ENCODE measurements around the gene HPX.
"Not testable (repeated sequence)": the region's sequence is repeated elsewhere in the genome, so short reads cannot be mapped to it uniquely, and the experiment has no call there.

Gene HPX

GRCh38 chr11:6413791-6414201 lies 27.0 kb downstream of the HPX start:
- no peak for DNase-seq

- no peak for DNase-seq
Observed at GRCh38 chr11:6411594-6412031, 29.2 kb downstream of the HPX start.

- DNase-seq, result no peak
Observed at GRCh38 chr11:6410695-6411430, 29.9 kb downstream of the HPX start.

DNA sequence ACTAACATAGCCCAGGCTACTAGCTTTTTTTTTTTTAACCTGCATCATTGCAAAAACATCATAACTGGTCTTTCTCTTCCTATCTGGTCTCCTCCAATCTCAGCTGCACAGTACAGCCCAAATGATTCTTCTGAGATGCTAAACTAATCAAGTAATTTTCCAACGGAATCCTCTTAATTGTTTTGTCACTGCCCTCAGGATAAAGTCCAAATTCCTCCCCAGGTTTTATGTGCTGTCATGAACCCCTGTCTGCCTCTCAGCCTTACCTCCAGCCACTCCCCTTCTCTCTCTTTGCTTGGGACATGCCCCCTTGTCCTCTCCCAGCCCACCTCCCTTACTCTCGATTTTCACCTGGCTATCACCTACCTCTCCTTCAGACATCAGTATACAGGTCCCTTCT lies 34.4 kb downstream of the HPX start:
- DNase-seq, result no peak

- no peak for DNase-seq
Observed at GRCh38 chr11:6405846-6406245, 34.9 kb downstream of the HPX start.

- DNase-seq, result no peak
Observed at GRCh38 chr11:6405052-6405667, 35.6 kb downstream of the HPX start.

DNA sequence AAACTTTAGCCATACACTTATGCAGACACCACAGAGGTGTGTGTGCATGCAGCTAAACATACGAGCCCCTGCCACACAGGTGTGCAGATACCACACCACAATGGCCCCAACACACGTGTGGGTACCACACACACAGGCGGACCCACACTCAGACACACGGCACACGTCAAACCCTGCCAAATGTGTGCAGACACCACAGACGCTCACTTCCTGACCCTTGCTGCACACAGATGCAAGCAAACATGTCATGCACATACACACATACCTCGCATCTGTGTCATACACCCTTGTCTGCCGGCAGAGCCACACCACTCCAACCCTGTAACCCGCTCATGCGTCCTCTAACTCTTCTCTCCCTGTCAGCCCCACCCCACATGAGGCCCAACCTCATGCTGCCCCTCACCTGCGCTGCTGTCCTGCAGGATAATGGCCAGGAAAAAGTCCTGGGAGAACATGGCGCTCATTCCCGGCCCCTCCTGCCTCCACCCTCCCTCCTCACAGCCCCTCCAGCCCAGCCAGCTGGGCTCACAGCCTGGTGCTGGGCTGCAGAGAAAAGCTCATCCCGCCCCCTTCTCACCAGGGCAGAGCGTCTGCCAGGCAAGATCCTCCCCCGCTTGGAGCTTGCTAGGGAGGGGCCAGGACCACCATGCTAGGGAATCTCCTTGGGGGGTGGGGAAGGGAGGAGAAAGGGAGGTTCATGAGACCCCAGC lies 36.3 kb downstream of the HPX start:
- no peak for DNase-seq

DNA sequence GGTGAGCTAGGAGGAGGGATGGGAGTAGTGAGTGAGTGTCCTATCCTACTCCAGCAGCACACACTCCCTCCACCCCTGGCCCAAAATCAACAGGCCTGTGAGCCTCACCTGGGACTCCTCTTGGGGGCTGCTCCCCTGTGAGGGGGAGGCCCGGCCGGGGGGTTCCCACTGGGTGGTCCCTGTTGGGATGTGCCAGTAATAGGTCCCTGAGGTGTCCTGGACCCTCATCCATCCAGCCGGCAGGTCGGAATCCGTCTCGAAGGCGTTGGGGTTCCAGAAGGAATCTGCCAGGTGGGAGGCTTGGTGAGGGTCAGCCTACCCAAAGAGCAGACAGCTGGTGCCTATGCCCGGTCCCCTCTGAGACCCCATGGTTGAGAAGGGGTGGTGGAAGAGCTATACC lies 37.2 kb downstream of the HPX start:
- DNase-seq, result no peak

DNA sequence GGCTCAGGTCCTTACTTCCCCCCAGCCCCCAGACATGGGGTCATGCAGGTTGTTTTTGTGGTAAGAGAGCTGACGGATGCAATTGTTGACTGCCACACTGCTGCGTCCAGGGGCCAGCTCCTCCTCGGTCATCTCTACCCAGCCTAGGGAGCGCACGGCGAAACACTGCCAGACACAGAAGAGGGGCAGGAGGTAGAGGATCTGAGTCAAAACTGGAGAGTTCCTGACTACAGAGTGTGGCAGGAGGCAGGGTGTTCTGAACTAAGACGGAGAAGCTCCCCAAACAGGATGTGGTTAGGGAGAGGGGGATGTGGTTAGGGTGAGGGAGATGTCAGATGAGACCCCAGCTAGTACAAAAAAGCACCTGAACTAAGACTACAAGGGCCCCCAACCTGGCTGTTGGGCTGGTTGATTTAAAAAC lies 38.2 kb downstream of the HPX start:
- no peak for DNase-seq

DNA sequence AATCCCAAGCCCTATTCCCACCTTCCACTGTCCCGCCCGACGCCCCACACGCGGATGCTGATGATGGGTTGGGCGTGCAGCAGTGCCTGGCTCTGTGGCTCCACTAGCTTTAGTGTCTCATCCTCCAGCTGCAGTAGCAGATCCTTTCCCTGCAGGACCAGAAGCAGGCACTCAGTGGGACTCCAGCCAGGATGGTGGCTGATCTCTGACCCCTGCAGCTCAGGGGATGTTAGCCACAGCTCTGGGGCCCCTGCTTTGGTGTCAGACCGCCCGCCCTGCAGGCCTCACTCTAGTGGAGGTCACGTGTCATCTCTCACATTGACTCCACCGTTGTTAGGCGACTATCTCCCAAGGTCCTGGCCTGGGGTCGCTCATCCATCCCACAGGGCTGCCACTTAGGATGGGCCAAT lies 38.7 kb downstream of the HPX start:
- no peak for DNase-seq

GRCh38 chr11:6401464-6401863 lies 39.3 kb downstream of the HPX start:
- DNase-seq, result no peak

- DNase-seq, result no peak
Observed at GRCh38 chr11:6400431-6401345, 40.1 kb downstream of the HPX start.

- no peak for DNase-seq
Observed at GRCh38 chr11:6397636-6398035, 43.2 kb downstream of the HPX start.

DNA sequence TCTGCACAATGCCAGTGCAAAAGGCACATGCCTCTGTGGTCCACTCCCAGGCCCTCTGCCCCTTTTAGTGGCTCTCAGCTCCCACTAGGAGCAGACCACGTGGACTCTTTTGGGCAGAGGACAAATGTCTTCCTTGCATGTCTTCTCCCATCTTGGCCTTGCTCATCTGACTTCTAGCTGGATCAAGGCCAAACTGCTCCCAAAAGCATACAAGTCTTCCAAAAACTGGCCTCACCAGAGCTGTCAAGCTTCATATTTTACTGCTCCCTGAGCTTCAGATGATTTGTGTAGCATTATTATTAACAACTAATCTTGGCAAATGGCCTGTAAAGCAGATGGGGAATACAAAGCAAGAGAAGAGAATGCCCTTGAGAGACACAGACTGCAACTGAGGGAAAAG lies 43.6 kb downstream of the HPX start:
- no peak for DNase-seq

- no peak for DNase-seq
Observed at GRCh38 chr11:6395470-6396060, 45.2 kb downstream of the HPX start.

GRCh38 chr11:6393989-6394670 lies 46.7 kb downstream of the HPX start:
- no peak for DNase-seq

DNA sequence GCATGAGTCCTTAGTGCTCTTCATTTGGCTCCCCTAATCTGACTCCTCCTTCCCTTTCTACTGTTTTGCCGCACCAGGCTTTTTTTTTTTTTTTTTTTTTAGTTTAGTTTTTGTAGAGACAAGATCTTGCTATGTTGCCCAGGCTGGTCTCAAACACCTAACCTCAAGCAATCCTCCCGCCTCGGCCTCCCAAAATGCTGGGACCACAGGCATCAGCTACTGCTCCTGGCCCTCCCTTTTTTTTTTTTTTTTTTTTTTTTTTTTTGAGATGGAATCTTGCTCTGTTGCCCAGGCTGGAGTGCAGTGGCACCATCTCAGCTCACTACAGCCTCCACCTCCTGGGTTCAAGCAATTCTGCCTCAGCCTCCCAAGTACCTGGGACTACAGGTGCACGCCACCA lies 48.5 kb downstream of the HPX start:
- DNase-seq, result not testable (repeated sequence)

- DNase-seq, result no peak
Observed at GRCh38 chr11:6391537-6392134, 49.2 kb downstream of the HPX start.

DNA sequence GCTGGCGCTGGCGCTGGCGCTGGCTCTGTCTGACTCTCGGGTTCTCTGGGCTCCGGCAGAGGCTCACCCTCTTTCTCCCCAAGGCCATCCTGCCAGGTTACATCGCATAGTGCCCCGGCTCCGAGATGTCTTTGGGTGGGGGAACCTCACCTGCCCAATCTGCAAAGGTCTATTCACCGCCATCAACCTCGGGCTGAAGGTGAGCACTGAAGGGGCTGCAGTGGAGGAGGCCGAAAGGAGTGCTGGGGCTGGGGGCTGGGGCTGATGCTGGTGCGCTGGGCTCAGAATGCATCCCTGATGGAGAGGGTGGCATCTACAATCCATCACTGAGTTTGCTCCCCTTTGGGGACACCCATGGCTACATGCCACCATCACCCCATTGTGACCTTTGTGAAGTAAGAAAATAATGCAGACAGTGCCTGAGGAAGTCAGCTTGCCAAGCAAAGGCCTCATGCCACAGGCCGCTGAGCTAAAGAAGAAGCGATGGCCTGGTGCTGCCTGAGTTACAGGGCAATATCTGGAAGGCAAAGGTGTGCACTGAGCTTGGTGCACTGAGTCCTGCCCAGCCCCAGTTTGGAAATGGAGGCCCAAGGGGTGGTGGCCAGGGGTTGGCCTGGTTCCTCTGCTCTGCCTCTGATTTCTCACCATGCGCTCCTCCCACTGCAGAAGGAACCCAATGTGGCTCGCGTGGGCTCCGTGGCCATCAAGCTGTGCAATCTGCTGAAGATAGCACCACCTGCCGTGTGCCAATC lies 49.9 kb downstream of the HPX start:
- DNase-seq, result no peak

DNA sequence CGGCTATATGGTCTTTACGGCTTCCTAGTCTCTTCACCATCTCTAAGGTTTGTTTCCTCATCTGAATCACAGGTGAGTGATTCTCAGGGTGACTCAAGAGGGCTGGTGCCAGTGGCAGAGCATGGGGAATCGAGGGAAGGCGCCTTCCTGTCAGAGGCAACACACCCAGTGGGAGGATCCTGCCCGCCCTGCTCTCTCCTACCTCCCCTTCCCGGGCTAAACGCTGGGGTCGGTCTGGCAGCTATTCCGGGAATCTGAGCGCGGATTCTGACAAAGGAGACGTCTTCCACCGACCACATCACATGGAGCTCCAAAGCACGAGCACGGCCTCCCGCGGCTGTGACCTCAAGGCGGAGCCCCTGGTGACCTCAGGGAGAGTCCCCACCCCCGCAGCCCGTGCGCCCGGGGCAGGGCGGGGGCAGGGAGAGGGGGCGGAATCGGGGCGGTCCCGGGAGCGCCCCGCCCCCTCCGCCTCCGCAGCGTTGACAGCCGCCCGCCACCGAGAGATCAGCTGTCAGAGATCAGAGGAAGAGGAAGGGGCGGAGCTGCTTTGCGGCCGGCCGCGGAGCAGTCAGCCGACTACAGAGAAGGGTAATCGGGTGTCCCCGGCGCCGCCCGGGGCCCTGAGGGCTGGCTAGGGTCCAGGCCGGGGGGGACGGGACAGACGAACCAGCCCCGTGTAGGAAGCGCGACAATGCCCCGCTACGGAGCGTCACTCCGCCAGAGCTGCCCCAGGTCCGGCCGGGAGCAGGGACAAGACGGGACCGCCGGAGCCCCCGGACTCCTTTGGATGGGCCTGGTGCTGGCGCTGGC lies 50.7 kb downstream of the HPX start, which contains the start of gene SMPD1:
TSS of gene SMPD1 (plus strand) at position 570 of the 813 bp plus-strand sequence. CDS start at position 695, 125 bp downstream.
- DNase-seq, result peak; percentile 78
